Heart left ventricle (tissue), 13 donors: ENCODE data around the gene RBM5.

Experiments
- CTCF ChIP-seq, 12 donors: fragments of 200-600 bp; sonication (generic) in 4 of 12; IDR thresholded peaks; one replicate each; pipeline versions ENCODE4 v1.5.0 to v1.8.0; 2018 to 2022; ENCODE audit warnings: antibody characterized with exemption in 12 of 12, mild to moderate bottlenecking in 5 of 12
- POLR2A ChIP-seq, 2 donors: fragments of 450-650 bp; IDR thresholded peaks; one replicate each; pipeline ENCODE4 v1.6.1; 2017; ENCODE audit warnings: antibody characterized with exemption in 2 of 2, mild to moderate bottlenecking in 2 of 2, moderate library complexity in 2 of 2
- donor health status: ischemic (EF 13 %, LVEDD 7.1; RV severe dilation, severe dysfunction).
- donor health status: DM: no; HTN: yes; CAD: no.
- donor health status: DM: no; HTN: no; CAD: no.
- donor health status: ischemic (EF 25% LVEDD 6.9; RV normal size, moderate dysfunction).
- donor health status: ischemic (EF 25% LVEDD 5.7; RV mildly dilated, moderate dysfunction).
- donor health status: ischemic (EF 35%, LVEDD 5.7; RV mildly dilated, moderate dysfunction).
- donor health status: nonischemic (EF 11% LVEDD 7.7; RV severe dilation, severe dysfunction).
- donor health status: DM: yes; HTN: yes; CAD: no.
- donor health status: PGD.
- donor health status: ischemic (EF 29% LVEDD 5.4; RV normal size, mild dysfunction).
- donor health status: nonischemic (EF 23%, LVEDD 6.1; RV moderate dilation, normal function).

GRCh38 chr3:50160561-50160983 lies 71.9 kb downstream of the RBM5 start:
- TF ChIP-seq POLR2A (IDR thresholded peaks at IDR 0.05) (no peak), CTCF (IDR thresholded peaks at IDR 0.05) (no peak)
